Measurements from ENCODE around the gene TP53BP2.

The TP53BP2 gene

DNA sequence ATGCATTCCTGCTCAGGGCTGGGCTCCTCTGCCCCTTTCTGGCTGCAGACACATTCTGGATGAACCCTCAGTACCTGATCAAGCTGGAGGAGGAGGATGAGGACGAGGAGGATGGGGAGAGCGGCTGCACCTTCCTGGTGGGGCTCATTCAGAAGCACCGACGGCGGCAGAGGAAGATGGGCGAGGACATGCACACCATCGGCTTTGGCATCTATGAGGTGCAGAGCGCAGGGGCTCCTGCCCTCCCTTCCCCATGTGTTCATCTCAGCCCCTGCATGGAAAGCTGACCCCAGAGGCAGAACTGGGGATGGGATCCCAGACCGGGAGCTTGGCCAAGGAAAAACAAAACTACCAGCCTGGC is 90.3 kb downstream of the TP53BP2 start:
- Histone ChIP-seq H3K36me3 (ENCODE audit: control insufficient read depth, insufficient read depth, low read length) (no peaks in the 10 kb centered on the region), H3K27ac (no peak overlapping the region), H3K79me2 (no peaks in the 10 kb centered on the region), H3K9me3 (ENCODE audit: control insufficient read depth, low read length) (no peaks in the 10 kb centered on the region), H2AFZ (no peak overlapping the region), H3K4me2 (ENCODE audit: low read length) (no peak overlapping the region), H3K4me1 (no peaks in the 10 kb centered on the region), H3K4me3 (ENCODE audit: low read depth, low read length) (no peak overlapping the region), H3K27me3 (ENCODE audit: control insufficient read depth, insufficient read depth, low read length) (no peaks in the 10 kb centered on the region), H3K9ac (no peak overlapping the region)
- TF ChIP-seq, protein P1, sequence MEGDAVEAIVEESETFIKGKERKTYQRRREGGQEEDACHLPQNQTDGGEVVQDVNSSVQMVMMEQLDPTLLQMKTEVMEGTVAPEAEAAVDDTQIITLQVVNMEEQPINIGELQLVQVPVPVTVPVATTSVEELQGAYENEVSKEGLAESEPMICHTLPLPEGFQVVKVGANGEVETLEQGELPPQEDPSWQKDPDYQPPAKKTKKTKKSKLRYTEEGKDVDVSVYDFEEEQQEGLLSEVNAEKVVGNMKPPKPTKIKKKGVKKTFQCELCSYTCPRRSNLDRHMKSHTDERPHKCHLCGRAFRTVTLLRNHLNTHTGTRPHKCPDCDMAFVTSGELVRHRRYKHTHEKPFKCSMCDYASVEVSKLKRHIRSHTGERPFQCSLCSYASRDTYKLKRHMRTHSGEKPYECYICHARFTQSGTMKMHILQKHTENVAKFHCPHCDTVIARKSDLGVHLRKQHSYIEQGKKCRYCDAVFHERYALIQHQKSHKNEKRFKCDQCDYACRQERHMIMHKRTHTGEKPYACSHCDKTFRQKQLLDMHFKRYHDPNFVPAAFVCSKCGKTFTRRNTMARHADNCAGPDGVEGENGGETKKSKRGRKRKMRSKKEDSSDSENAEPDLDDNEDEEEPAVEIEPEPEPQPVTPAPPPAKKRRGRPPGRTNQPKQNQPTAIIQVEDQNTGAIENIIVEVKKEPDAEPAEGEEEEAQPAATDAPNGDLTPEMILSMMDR (IDR thresholded peaks at IDR 0.05) = no peak

DNA sequence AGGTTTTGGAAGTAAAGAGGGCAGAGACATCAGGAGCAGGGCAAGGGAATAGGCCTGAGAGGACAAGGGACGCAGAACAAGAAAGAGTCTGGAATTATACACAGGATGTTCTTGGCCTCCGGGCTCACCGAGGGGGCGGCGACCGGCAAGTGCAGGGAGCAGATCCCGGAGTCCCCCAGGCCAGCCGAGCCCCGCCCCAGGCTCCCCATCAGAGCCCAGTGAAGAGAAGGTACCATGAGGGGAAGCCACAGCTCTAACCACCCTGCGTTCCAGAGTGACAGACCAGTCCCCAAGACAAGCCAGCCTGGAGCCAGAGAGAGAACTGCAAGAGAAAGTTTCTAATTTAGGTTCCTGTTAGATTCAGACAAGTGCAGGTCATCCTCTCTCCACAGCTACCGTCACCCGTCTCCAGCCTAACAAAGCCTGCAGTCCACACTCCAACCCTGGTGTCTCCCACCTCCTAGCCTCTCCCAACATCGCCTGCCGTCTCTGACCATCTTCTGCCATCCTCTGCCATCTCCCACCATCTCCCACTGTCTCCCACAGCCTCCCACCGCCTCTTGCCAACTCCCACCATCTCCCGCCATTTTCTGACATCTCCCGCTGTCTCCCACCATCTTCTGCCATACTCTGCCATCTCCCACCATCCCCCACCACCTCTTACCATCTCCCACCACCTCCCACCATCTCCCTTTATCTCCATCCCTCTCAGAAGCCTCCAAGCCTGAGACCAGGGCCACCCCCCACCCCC is 90.9 kb downstream of the TP53BP2 start:
- Histone ChIP-seq H3K9ac (no peak overlapping the region), H2AFZ (no peak overlapping the region), H3K4me1 (no peaks in the 10 kb centered on the region), H3K4me2 (ENCODE audit: low read length) (no peak overlapping the region), H3K27me3 (ENCODE audit: control insufficient read depth, insufficient read depth, low read length) (no peaks in the 10 kb centered on the region), H3K27ac (no peak overlapping the region), H3K36me3 (ENCODE audit: control insufficient read depth, insufficient read depth, low read length) (no peaks in the 10 kb centered on the region), H3K79me2 (no peaks in the 10 kb centered on the region), H3K9me3 (ENCODE audit: control insufficient read depth, low read length) (no peaks in the 10 kb centered on the region), H3K4me3 (ENCODE audit: low read depth, low read length) (no peak overlapping the region)
- TF ChIP-seq, protein P1 (IDR thresholded peaks at IDR 0.05) = no peak

DNA sequence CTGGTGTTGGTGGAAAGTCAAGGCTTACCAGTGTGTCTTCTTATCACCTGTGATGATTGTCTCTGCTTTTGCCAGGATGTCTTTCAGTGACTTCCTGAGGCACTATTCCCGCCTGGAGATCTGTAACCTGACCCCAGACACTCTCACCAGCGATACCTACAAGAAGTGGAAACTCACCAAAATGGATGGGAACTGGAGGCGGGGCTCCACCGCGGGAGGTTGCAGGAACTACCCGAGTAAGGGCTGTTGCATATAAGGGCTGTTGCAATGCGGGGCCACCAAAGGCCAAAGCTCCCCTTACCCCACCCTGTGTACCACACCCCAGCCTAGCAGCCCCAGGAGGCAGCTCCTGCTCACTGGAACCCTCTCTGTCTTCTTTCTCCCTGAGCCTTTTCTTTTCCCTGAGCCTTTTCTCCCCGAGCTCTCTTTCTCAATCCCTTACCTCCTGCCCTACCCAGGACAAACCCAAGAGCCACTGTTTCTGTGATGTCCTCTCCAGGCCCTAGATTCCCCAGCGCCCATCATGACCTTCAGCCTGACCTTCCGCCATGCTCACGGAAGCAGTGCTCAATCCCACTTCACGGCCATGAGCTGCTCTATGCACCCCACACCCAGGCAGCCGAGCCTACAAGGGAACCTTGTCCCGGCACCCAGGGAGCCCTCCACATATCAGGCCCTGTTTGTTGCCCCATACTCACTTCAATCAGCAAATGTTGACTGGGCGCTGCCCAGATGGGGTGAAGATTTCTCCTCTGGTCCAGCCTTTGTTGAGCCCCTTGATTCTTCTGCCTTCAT is 92.8 kb downstream of the TP53BP2 start:
- Histone ChIP-seq H3K27ac (no peak overlapping the region), H3K9ac (no peak overlapping the region), H3K4me3 (ENCODE audit: low read depth, low read length) (no peak overlapping the region), H3K4me1 (no peaks in the 10 kb centered on the region), H2AFZ (no peak overlapping the region), H3K9me3 (ENCODE audit: control insufficient read depth, low read length) (no peaks in the 10 kb centered on the region), H3K79me2 (no peaks in the 10 kb centered on the region), H3K36me3 (ENCODE audit: control insufficient read depth, insufficient read depth, low read length) (no peaks in the 10 kb centered on the region), H3K27me3 (ENCODE audit: control insufficient read depth, insufficient read depth, low read length) (no peaks in the 10 kb centered on the region), H3K4me2 (ENCODE audit: low read length) (no peak overlapping the region)
- TF ChIP-seq, protein P1 (IDR thresholded peaks at IDR 0.05) = no peak

DNA sequence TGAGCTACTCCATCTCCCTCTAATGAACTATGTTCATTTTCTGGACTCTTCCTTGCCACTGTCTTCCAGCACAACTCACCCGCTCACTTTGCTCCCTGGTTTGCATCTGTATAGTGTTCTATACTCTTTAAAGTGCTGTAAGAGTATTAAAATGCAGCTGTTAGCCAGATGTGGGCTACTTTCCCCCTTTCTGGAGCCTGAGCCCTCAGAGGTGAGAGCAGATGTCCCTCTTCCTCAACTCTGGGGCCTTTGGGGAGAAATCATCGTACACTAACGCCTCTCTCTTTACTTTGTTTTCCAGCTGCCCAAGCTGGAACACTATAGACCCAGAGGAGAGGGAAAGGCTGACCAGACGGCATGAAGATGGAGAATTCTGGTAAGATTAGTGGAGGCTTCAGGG is 94.1 kb downstream of the TP53BP2 start:
- TF ChIP-seq, protein P1 (IDR thresholded peaks at IDR 0.05) = no peak
- no peak overlapping the region for H2AFZ ChIP-seq
- no peaks in the 10 kb centered on the region for H3K36me3 ChIP-seq (ENCODE audit: control insufficient read depth, insufficient read depth, low read length)
- no peak overlapping the region for H3K27ac ChIP-seq
- no peaks in the 10 kb centered on the region for H3K4me1 ChIP-seq
- no peaks in the 10 kb centered on the region for H3K27me3 ChIP-seq (ENCODE audit: control insufficient read depth, insufficient read depth, low read length)
- H3K9me3 ChIP-seq (ENCODE audit: control insufficient read depth, low read length) = no peaks in the 10 kb centered on the region
- no peak overlapping the region for H3K4me3 ChIP-seq (ENCODE audit: low read depth, low read length)
- no peak overlapping the region for H3K9ac ChIP-seq
- no peak overlapping the region for H3K4me2 ChIP-seq (ENCODE audit: low read length)
- no peaks in the 10 kb centered on the region for H3K79me2 ChIP-seq
